DOHH2 (cell line): ENCODE data around the gene KNDC1.
"Not testable (repeated sequence)": the region's sequence is repeated elsewhere in the genome, so short reads cannot be mapped to it uniquely, and the experiment has no call there.

Source experiments
- CTCF ChIP-seq: fragments of 200-600 bp; sonication (generic); IDR thresholded peaks from one replicate; pipeline ENCODE4 v1.5.1; 2014; ENCODE audit warnings: antibody characterized with exemption, mild to moderate bottlenecking, low read depth, low read length; ENCODE audit not compliant: poor library complexity, severe bottlenecking
- EZH2phosphoT487 ChIP-seq: fragments of 200-600 bp; sonication (generic); IDR thresholded peaks from 2 replicates; pipeline ENCODE4 v1.6.1; 2017; ENCODE audit warnings: borderline replicate concordance, mild to moderate bottlenecking, antibody characterized with exemption, low read length, moderate library complexity, mixed read lengths

GRCh38 chr10:133151071-133151470, 8.9 kb upstream of the KNDC1 start:
- TF ChIP-seq CTCF, EZH2phosphoT487: not testable (repeated sequence)
